WTC11 (cell line): Measurements from ENCODE around the gene ACTL8.

Experiments used
- FOXJ3 ChIP-seq: sonication (generic); formaldehyde crosslinking; IDR thresholded peaks from 2 replicates; pipeline ENCODE4 v1.9.0; 2021; ENCODE audit warnings: missing genetic modification reagents, mild to moderate bottlenecking, borderline replicate concordance
- MXD4 ChIP-seq: fragments of 250-450 bp; sonication (Bioruptor Pico); IDR thresholded peaks from 2 replicates; pipeline ENCODE4 v1.8.0; 2021; ENCODE audit warnings: mild to moderate bottlenecking, moderate library complexity, borderline replicate concordance
- OVOL2 ChIP-seq: fragments of 250-450 bp; sonication (Bioruptor Pico); IDR thresholded peaks from 2 replicates; pipeline ENCODE4 v1.9.0; 2021; ENCODE audit warnings: mild to moderate bottlenecking, borderline replicate concordance
- TEAD4 ChIP-seq: sonication (generic); formaldehyde crosslinking; IDR thresholded peaks from 2 replicates; pipeline ENCODE4 v1.8.0; 2022; ENCODE audit warnings: mild to moderate bottlenecking, missing genetic modification reagents

- TF ChIP-seq FOXJ3 (CRISPR knock-in tag) (no peak), TEAD4 (CRISPR knock-in tag) (no peak), OVOL2 (CRISPR knock-in tag) (no peak), MXD4 (CRISPR knock-in tag) (no peak)
Measured at GRCh38 chr1:17763995-17764394, 8.9 kb downstream of the ACTL8 start.
